NB4 (cell line): ENCODE results near the gene USP12.

Experiments
- CTCF ChIP-seq: IDR thresholded peaks from one replicate; pipeline ENCODE4 v1.5.1; 2012; ENCODE audit warnings: low read depth, low read length
- MYC ChIP-seq: IDR thresholded peaks from 2 replicates; pipeline ENCODE4 v1.6.1; 2011; ENCODE audit warnings: low read depth, low read length

GRCh38 chr13:27024776-27025492, 146.7 kb downstream of the USP12 start:
- TF ChIP-seq CTCF = no peak
- no peak; the same call in 1 of the 2 replicates for TF ChIP-seq MYC
